ENCODE results near the gene BTNL8.
"Not testable (repeated sequence)": the region's sequence is repeated elsewhere in the genome, so short reads cannot be mapped to it uniquely, and the experiment has no call there.

The BTNL8 gene

GRCh38 chr5:180874804-180875582 lies 24.0 kb upstream of the BTNL8 start:
- DNase-seq (ENCODE audit: extremely low read depth in 1 of 2, low read depth in 1 of 2): no peak

DNA sequence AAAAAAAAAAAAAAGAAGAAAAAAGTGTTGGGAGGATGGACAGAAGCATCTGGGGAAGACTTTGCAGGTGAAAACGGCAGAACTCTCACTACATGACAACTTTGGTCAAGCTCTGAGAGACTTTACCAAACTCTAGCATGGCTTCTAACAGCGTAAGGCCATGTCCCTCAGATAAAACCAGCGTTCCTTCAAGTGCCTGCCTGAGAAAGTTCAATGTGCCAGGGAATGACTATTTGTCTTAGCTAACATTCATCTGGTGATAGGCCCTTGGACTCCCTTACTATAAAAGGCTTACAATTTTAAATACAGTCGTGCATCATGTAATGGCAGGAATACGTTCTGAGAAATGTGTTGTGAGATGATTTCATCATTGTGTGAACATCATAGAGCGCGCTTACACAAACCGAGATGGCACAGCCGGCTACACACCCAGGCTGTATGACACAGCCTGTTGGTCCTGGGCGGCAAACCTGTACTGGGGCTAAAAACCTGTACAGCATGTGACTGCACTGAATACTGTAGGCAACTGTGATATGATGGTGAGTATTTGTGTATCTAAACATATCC lies 23.0 kb upstream of the BTNL8 start:
- no peak for DNase-seq (ENCODE audit: extremely low read depth in 1 of 2, low read depth in 1 of 2)

- DNase-seq (ENCODE audit: extremely low read depth in 1 of 2, low read depth in 1 of 2): not testable (repeated sequence)
Measured at GRCh38 chr5:180885845-180886529, 13.0 kb upstream of the BTNL8 start.

DNA sequence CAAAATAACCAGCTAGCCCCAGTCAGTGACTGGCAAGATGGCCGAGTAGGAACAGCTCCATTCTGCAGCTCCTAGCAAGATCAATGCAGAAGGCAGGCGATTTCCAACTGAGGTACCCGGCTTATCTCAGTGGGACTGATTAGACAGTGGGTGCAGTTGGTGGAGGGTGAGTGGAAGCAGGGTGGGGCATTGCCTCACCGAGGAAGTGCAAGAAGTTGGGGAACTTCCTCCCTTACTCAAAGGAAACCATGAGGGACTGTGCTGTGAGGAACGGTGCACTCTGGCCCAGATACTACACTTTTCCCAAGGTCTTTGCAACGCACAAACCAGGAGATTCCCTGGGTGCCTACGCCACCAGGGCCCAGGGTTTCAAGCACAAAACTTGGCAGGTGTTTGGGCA lies 9.6 kb upstream of the BTNL8 start:
- no peak for DNase-seq (ENCODE audit: extremely low read depth in 1 of 2, low read depth in 1 of 2)

GRCh38 chr5:180895330-180895729 lies 3.6 kb upstream of the BTNL8 start:
- not testable (repeated sequence) for DNase-seq (ENCODE audit: extremely low read depth in 1 of 2, low read depth in 1 of 2)

DNA sequence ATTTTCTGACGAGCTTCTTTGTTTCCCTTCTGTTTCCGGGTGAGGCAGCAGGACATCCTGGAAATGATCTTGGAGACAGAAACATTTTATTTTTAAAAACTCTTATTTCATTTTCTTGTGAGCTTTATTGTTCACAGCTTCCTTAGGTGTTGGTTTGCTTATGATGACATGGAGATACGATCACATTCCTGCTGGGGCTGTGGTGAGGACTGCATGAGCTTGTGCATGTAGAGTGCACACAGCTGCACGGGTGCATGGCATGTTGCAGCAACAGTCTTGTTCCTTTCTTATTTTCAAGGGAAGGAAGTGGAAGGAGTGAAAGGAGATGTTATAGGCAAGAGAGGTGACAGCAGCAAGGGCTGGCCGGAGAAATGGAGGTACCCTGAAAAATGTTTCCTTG lies 1.2 kb downstream of the BTNL8 start:
- DNase-seq (ENCODE audit: extremely low read depth in 1 of 2, low read depth in 1 of 2): no peak

- no peak for DNase-seq (ENCODE audit: extremely low read depth in 1 of 2, low read depth in 1 of 2)
Measured at GRCh38 chr5:180901319-180902009, 2.5 kb downstream of the BTNL8 start.

GRCh38 chr5:180908400-180908799 lies 9.4 kb downstream of the BTNL8 start:
- DNase-seq (ENCODE audit: extremely low read depth in 1 of 2, low read depth in 1 of 2): no peak

- DNase-seq (ENCODE audit: extremely low read depth in 1 of 2, low read depth in 1 of 2): no peak
Measured at GRCh38 chr5:180908998-180909731, 10.2 kb downstream of the BTNL8 start.

DNA sequence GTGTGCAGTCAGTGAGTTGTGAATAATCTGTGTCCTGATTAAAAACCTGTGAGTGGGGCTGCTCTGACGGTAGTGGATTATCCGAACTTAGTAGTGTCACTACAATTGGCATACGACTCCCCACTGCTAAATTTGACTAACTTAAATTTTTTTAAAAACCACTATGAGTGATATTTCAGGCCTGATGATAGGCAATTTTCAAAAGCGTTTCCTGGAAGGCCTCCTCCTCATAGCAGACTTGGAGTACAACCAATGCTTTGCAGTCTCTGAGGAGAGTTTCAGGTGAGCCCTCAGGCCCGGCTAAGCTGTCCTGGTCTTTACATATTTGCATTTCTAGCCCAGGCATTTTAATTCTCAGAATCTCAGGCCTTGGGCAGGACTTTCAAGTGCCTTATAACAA lies 10.8 kb downstream of the BTNL8 start:
- no peak for DNase-seq (ENCODE audit: extremely low read depth in 1 of 2, low read depth in 1 of 2)

- no peak for DNase-seq (ENCODE audit: extremely low read depth in 1 of 2, low read depth in 1 of 2)
Measured at GRCh38 chr5:180910182-180910581, 11.2 kb downstream of the BTNL8 start.

GRCh38 chr5:180910735-180911134 lies 11.8 kb downstream of the BTNL8 start:
- no peak for DNase-seq (ENCODE audit: extremely low read depth in 1 of 2, low read depth in 1 of 2)

- DNase-seq (ENCODE audit: extremely low read depth in 1 of 2, low read depth in 1 of 2): no peak
Measured at GRCh38 chr5:180914646-180915045, 15.7 kb downstream of the BTNL8 start.

DNA sequence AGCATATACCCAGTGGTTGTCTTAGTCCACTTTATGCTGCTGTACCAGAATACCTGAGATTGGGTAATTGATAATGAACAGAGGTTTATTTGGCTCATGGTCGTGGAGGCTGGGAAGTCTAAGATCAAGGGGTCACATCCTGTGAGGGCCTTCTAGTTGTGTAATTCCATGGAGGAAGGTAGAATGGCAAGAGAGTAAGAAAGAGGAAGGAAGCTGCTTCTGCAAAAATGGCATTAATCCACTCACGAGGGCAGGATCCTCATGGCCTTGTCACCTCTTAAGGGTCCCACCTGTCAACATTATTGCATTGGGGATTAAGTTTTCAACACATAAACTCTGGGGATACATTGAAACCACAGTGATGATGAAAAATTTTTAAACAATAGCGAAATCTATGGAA lies 17.0 kb downstream of the BTNL8 start:
- no peak for DNase-seq (ENCODE audit: extremely low read depth in 1 of 2, low read depth in 1 of 2)

- DNase-seq (ENCODE audit: extremely low read depth in 1 of 2, low read depth in 1 of 2): no peak
Measured at GRCh38 chr5:180918380-180918779, 19.4 kb downstream of the BTNL8 start.

GRCh38 chr5:180920710-180921109 lies 21.8 kb downstream of the BTNL8 start:
- DNase-seq (ENCODE audit: extremely low read depth in 1 of 2, low read depth in 1 of 2): no peak

GRCh38 chr5:180922932-180923331 lies 24.0 kb downstream of the BTNL8 start:
- DNase-seq (ENCODE audit: extremely low read depth in 1 of 2, low read depth in 1 of 2): no peak

GRCh38 chr5:180932660-180933059 lies 33.7 kb downstream of the BTNL8 start:
- no peak for DNase-seq (ENCODE audit: extremely low read depth in 1 of 2, low read depth in 1 of 2)

GRCh38 chr5:180935203-180935602 lies 36.2 kb downstream of the BTNL8 start:
- DNase-seq (ENCODE audit: extremely low read depth in 1 of 2, low read depth in 1 of 2): no peak

GRCh38 chr5:180938294-180938693 lies 39.3 kb downstream of the BTNL8 start:
- DNase-seq (ENCODE audit: extremely low read depth in 1 of 2, low read depth in 1 of 2): no peak

All from activated CD8-positive, alpha-beta memory T cell treated with anti-CD3 and anti-CD28 coated beads for 1 hour (primary cell).